Right lobe of liver (tissue), 6 donors: ENCODE results near the gene ALK. TPM values are rescaled to one million over a fixed set of nuclear protein-coding genes. Genes with fewer than 3 reads are reported as not detected.

Experiments
- ATAC-seq, 4 donors: fragments of 200-7000 bp; cut with Tn5 transposase; one replicate each; pipeline ENCODE4 v1.9.1; 2020; ENCODE audit warnings: mild to moderate bottlenecking in 4 of 4, moderate library complexity in 4 of 4
- DNase-seq, 3 donors: peaks; one replicate each; pipeline ENCODE4 v3.0.0-alpha.2; 2020
- H3K27ac ChIP-seq, 3 donors: fragments of 200-600 bp; one replicate each; pipeline ENCODE4 v1.8.0; 2022
- H3K27me3 ChIP-seq, 2 donors: fragments of 200-600 bp; one replicate each; pipeline ENCODE4 v1.8.0; 2022
- H3K36me3 ChIP-seq, 4 donors: fragments of 200-600 bp; sonication (generic) in 1 of 4; one replicate each; pipeline versions ENCODE4 v1.5.1 to v1.8.0; 2017 to 2022; ENCODE audit warnings: control low read depth in 1 of 4
- H3K4me1 ChIP-seq, 4 donors: fragments of 200-600 bp; sonication (generic) in 1 of 4; one replicate each; pipeline versions ENCODE4 v1.5.1 to v1.8.0; 2017 to 2022; ENCODE audit warnings: control low read depth in 1 of 4
- H3K4me3 ChIP-seq, 3 donors: fragments of 200-600 bp; one replicate each; pipeline ENCODE4 v1.8.0; 2022
- H3K9me3 ChIP-seq, 4 donors: fragments of 200-600 bp; sonication (generic) in 1 of 4; one replicate each; pipeline versions ENCODE4 v1.5.1 to v1.8.0; 2017 to 2022; ENCODE audit warnings: control low read depth in 1 of 4
- CTCF ChIP-seq, 4 donors: fragments of 200-600 bp in 3 of 4; fragments of 450-650 bp in 1 of 4; IDR thresholded peaks; one replicate each; pipeline versions ENCODE4 v1.5.1 to v1.8.0; 2016 to 2022; ENCODE audit warnings: antibody characterized with exemption in 4 of 4, mild to moderate bottlenecking in 2 of 4
- POLR2A ChIP-seq: fragments of 450-650 bp; IDR thresholded peaks from one replicate; pipeline ENCODE4 v1.6.1; 2017; ENCODE audit warnings: antibody characterized with exemption, mild to moderate bottlenecking
- WGBS: methylation state at CpG from one replicate; pipeline ENCODE4 v1.1.6; 2018; ENCODE audit warnings: low coverage, low lambda C conversion rate; ENCODE audit not compliant: insufficient coverage; ENCODE audit errors: missing lambda C conversion rate; 5-methylcytosine and 5-hydroxymethylcytosine counted together
- intact Hi-C, 2 donors: fragments of 100-400 bp; cut with DNase I; formaldehyde crosslinking; loops; one replicate each; pipeline versions ENCODE4 v1.11.2 to v1.14.1; 2022
- total RNA-seq, 6 experiments: library from RNA; depleted of rRNA in 2 of 6; stranded (reverse); fragments of >200 nt in 2 of 6; fragmentation: NEBNext Ultra II Directional in 3 of 6; extraction: Animal tissue kit (Norgen Biotek cat#: 25700) in 3 of 6; gene quantifications; one replicate each; pipeline versions ENCODE4 v1.1.0 to v1.2.4, GENCODE V29; 2016 to 2023
- donor health status: DM: no; HTN: yes; CAD: no.
- donor health status: DM: no; HTN: no; CAD: no.
- donor health status: DM: no; HTN: no; CAD: no.
- donor health status: DM: no; HTN: yes; CAD: no.
- donor health status: DM: no; HTN: yes; CAD: no.

ALK gene
- total RNA-seq, 6 experiments from 2014 or later: 0.04 to 0.06 TPM; not detected in 4

- H3K9me3 ChIP-seq: no peaks in the 10 kb centered on the region
- TF ChIP-seq POLR2A (no peak), CTCF (IDR thresholded peaks at IDR 0.05) (no peak)
- no peak overlapping the region for H3K4me3 ChIP-seq
- no peak for DNase-seq
- no peak overlapping the region for H3K27ac ChIP-seq
- 79% methylated on average over 2 of the region's 2 CpGs for WGBS
- H3K4me1 ChIP-seq: peaks cover 0 to 16% (median 6%) of the 10 kb centered on the region in 4 donors
- H3K27me3 ChIP-seq: no peaks in the 10 kb centered on the region
- H3K36me3 ChIP-seq: no peaks in the 10 kb centered on the region
- intact Hi-C loops: no loop called here
- ATAC-seq: no peak
Measured at GRCh38 chr2:29518010-29518409, 403.4 kb downstream of the ALK start.

GRCh38 chr2:29517413-29517812 is 404.0 kb downstream of the ALK start:
- intact Hi-C loops: no loop called here
- ATAC-seq: no peak
- Histone ChIP-seq H3K27me3 (no peaks in the 10 kb centered on the region), H3K36me3 (no peaks in the 10 kb centered on the region), H3K9me3 (no peaks in the 10 kb centered on the region), H3K4me3 (no peak overlapping the region), H3K27ac (no peak overlapping the region), H3K4me1 (peaks cover 0 to 16% (median 6%) of the 10 kb centered on the region in 4 donors)
- TF ChIP-seq POLR2A: no peak
- TF ChIP-seq CTCF (IDR thresholded peaks at IDR 0.05): no peak
- WGBS: 82% methylated on average over 2 of the region's 2 CpGs
- no peak for DNase-seq

GRCh38 chr2:29516767-29517166 is 404.6 kb downstream of the ALK start:
- peaks cover 0 to 16% (median 6%) of the 10 kb centered on the region in 4 donors for H3K4me1 ChIP-seq
- ATAC-seq (no peak), DNase-seq (no peak)
- intact Hi-C loops: no loop called here
- no peak for TF ChIP-seq POLR2A
- no peak for TF ChIP-seq CTCF (IDR thresholded peaks at IDR 0.05)
- no peak overlapping the region for H3K4me3 ChIP-seq
- H3K9me3 ChIP-seq: no peaks in the 10 kb centered on the region
- 75% methylated on average over 2 of the region's 2 CpGs for WGBS
- no peak overlapping the region for H3K27ac ChIP-seq
- H3K27me3 ChIP-seq: no peaks in the 10 kb centered on the region
- no peaks in the 10 kb centered on the region for H3K36me3 ChIP-seq

GRCh38 chr2:29509878-29510277 is 411.5 kb downstream of the ALK start:
- DNase-seq (no peak), ATAC-seq (no peak)
- WGBS: 73% methylated on average over 1 of the region's 1 CpG

More at GRCh38 chr2:29509878-29510277, 411.5 kb downstream of the ALK start:
- intact Hi-C loops: no loop called here
- no peaks in the 10 kb centered on the region for H3K4me1 ChIP-seq
- no peak for TF ChIP-seq POLR2A
- no peak for TF ChIP-seq CTCF (IDR thresholded peaks at IDR 0.05)
- H3K27me3 ChIP-seq: no peaks in the 10 kb centered on the region
- H3K9me3 ChIP-seq: no peaks in the 10 kb centered on the region
- H3K36me3 ChIP-seq: no peaks in the 10 kb centered on the region
- H3K4me3 ChIP-seq: no peak overlapping the region
- H3K27ac ChIP-seq: no peak overlapping the region
